Activated T-helper 17 cell treated with anti-CD3 and anti-CD28 coated beads, Interleukin-2, amount 50 U/mL, for 72 hours (primary cell): ENCODE results near the gene MED13L. TPM values are rescaled to one million over a fixed set of nuclear protein-coding genes. Genes with fewer than 3 reads are reported as not detected.

Experiments used
- ATAC-seq: fragments of 150-1000 bp; cut with Tn5 transposase; replicated peaks from 2 replicates; pipeline ENCODE4 v1.10.0; 2021; ENCODE audit warnings: mild to moderate bottlenecking, moderate library complexity
- H3K27ac Mint-ChIP-seq: one replicate; pipeline ENCODE4 v1.8.0; 2022; ENCODE audit warnings: mixed read lengths
- H3K27me3 Mint-ChIP-seq: one replicate; pipeline ENCODE4 v1.8.0; 2022; ENCODE audit warnings: mixed read lengths
- H3K36me3 Mint-ChIP-seq: one replicate; pipeline ENCODE4 v1.8.0; 2022; ENCODE audit warnings: low read depth, mild to moderate bottlenecking, mixed read lengths
- H3K4me1 Mint-ChIP-seq: one replicate; pipeline ENCODE4 v1.8.0; 2022; ENCODE audit warnings: mixed read lengths
- H3K4me3 Mint-ChIP-seq: one replicate; pipeline ENCODE4 v1.8.0; 2022; ENCODE audit warnings: mild to moderate bottlenecking, mixed read lengths
- H3K9me3 Mint-ChIP-seq: one replicate; pipeline ENCODE4 v1.8.0; 2022; ENCODE audit warnings: mixed read lengths
- total RNA-seq, 2 donors: library from RNA; stranded (reverse); gene quantifications; one replicate each; pipeline ENCODE4 v1.2.3, GENCODE V29; 2022

Gene MED13L
- total RNA-seq, 2 donors from 2014 or later = 49.9 to 56.2 TPM

DNA sequence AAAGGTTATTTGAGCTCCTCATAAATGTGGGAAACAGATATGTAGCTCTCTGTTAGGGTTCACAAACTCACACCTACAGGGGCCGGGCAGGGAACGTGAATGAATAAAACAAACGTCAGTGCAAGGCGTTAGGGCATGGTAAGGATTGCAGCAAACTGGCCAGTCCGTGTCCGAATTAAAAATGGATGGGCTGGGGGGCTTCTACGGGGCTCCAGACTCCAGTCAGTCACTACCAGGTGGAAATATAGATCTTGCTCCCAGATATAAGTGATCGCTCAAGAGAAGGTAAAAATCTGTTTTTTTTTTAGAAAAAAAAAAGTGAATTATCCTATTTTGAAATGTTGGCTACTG lies 333.1 kb downstream of the MED13L start:
- Mint-ChIP-seq H3K4me1 (no peaks in the 10 kb centered on the region), H3K9me3 (peaks cover 4% of the 10 kb centered on the region), H3K4me3 (no peak overlapping the region), H3K36me3 (no peaks in the 10 kb centered on the region), H3K27me3 (peaks cover 4% of the 10 kb centered on the region), H3K27ac (no peak overlapping the region)
- no peak for ATAC-seq

DNA sequence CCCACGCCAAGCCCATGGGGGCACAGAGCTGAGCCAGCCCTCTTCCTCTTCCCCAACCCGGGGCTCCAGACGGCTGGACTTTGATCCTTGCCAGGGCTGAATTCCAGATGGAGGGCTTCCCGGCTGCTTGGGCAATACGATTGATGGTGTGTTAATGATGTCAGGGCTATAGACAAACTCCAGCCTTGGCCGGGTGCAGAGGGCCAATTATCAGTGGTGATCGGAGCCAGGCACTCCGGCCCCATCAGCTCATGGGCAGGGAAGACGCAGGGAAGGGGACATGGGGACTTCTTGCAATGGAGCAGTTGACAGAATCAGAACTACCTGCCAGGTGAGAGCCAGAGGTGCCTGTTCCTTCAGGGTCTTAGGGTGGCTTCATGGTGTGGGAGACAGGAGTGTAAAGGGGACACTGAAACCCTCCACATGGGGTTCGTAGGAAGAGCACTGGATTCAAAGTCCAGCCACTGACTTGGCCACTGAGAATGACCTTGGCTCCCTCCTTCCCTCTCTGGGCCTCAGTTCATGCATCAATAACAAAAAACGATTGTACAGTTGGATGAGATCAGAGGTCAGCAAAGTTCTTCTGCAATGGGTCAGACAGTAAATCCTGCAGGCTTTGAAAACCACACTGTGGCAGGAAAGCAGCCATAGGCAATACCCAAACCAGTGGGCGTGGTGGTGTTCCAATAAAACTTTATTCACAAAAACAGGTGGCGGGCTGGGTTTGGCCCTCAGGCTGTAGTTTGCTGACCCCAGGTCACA lies 333.7 kb downstream of the MED13L start:
- no peaks in the 10 kb centered on the region for H3K4me1 Mint-ChIP-seq

DNA sequence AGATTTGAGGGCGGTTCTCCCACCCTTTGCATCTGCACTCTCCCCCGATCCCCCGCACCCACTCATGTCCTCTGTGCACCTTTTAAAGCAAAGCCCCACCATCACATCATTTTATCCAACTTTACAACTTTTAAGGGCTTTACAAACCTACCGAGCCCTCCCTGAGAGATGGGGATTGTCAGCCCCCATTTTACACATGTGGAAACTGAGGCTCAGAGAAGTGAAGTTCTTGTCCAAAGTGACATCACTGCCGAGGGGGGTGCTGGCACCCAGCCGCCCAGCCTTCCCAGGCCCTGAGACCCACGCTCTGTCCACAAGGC lies 334.2 kb downstream of the MED13L start:
- H3K4me1 Mint-ChIP-seq = no peaks in the 10 kb centered on the region
- no peaks in the 10 kb centered on the region for H3K36me3 Mint-ChIP-seq
- no peak overlapping the region for H3K27ac Mint-ChIP-seq
- no peak for ATAC-seq
- H3K27me3 Mint-ChIP-seq = peaks cover 11% of the 10 kb centered on the region
- no peak overlapping the region for H3K4me3 Mint-ChIP-seq
- peaks cover 12% of the 10 kb centered on the region for H3K9me3 Mint-ChIP-seq

More for the DNA sequence above, 333.7 kb downstream of the MED13L start:
- Mint-ChIP-seq H3K27ac (no peak overlapping the region), H3K4me3 (no peak overlapping the region), H3K36me3 (no peaks in the 10 kb centered on the region), H3K9me3 (peaks cover 9% of the 10 kb centered on the region), H3K27me3 (peaks cover 9% of the 10 kb centered on the region)
- ATAC-seq = no peak

DNA sequence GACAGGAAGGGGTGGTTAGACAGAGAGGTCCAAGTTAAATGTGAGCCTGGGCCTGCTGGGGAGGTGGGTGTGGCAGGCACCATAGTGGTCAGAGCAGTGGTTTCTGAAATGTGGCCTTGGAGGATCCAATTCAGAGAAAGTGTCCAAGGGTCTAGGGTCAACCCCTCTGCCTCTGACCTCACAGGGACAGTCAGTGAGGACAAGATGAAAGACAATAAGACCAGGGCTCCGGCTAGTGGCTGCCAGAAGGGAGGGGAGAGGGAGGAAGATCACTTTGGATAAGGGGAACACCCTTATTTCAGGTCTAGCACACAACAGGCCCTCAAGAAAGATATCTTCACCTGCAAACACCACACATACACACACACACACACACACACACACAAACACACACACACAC lies 335.1 kb downstream of the MED13L start:
- ATAC-seq = no peak
- Mint-ChIP-seq H3K9me3 (peaks cover 12% of the 10 kb centered on the region), H3K4me3 (no peak overlapping the region), H3K27me3 (peaks cover 11% of the 10 kb centered on the region), H3K36me3 (no peaks in the 10 kb centered on the region), H3K4me1 (no peaks in the 10 kb centered on the region), H3K27ac (no peak overlapping the region)

DNA sequence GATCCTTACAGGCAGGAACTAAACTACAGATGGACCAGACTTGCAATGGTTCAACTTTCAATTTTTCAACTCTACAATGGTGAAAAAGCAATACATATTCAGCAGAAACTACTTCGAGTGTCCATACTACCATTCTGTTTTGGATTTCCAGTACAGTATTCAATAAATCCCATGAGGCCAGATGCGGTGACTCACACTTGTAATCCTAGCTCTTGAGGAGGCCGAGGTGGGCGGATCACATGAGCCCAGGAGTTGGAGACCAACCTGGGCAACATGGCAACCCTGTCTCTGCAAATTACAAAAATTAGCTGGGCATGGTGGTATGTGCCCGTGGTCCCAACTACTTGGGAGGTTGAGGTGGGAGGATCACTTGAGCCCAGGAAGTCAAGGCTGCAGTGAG lies 336.1 kb downstream of the MED13L start:
- peaks cover 12% of the 10 kb centered on the region for H3K9me3 Mint-ChIP-seq
- no peaks in the 10 kb centered on the region for H3K4me1 Mint-ChIP-seq
- ATAC-seq = no peak
- no peaks in the 10 kb centered on the region for H3K36me3 Mint-ChIP-seq
- H3K27me3 Mint-ChIP-seq = peaks cover 11% of the 10 kb centered on the region
- H3K4me3 Mint-ChIP-seq = no peak overlapping the region
- no peak overlapping the region for H3K27ac Mint-ChIP-seq

GRCh38 chr12:115938794-115939377 lies 338.6 kb downstream of the MED13L start:
- ATAC-seq = no peak
- no peak overlapping the region for H3K4me3 Mint-ChIP-seq
- H3K27ac Mint-ChIP-seq = no peak overlapping the region
- no peaks in the 10 kb centered on the region for H3K4me1 Mint-ChIP-seq
- peaks cover 11% of the 10 kb centered on the region for H3K27me3 Mint-ChIP-seq
- H3K9me3 Mint-ChIP-seq = peaks cover 12% of the 10 kb centered on the region
- H3K36me3 Mint-ChIP-seq = no peaks in the 10 kb centered on the region

GRCh38 chr12:115936997-115937916 lies 340.2 kb downstream of the MED13L start:
- ATAC-seq = no peak
- Mint-ChIP-seq H3K9me3 (peaks cover 12% of the 10 kb centered on the region), H3K27me3 (peaks cover 11% of the 10 kb centered on the region), H3K27ac (no peak overlapping the region), H3K36me3 (no peaks in the 10 kb centered on the region), H3K4me3 (no peak overlapping the region), H3K4me1 (no peaks in the 10 kb centered on the region)

DNA sequence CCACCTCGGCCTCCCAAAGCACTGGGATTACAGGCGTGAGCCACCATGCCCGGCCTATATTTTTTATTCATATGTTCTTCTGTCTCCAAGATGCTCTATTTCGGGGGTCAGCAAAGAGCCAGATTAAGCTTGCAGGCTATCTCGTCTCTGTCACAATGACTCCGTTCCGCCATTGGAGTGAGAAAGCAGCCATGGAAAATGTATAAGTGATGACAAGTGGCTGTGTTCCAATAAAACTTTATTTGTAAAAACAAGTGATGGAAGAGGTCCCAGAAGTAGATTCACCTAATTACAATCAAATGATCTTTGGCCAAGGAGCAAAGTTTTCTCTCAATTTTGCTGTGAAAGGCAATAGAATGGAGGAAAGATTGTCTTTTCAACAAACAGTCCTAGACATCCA lies 342.6 kb downstream of the MED13L start:
- Mint-ChIP-seq H3K4me3 (no peak overlapping the region), H3K9me3 (peaks cover 9% of the 10 kb centered on the region), H3K27me3 (peaks cover 11% of the 10 kb centered on the region), H3K27ac (no peak overlapping the region), H3K36me3 (no peaks in the 10 kb centered on the region), H3K4me1 (no peaks in the 10 kb centered on the region)
- no peak for ATAC-seq

DNA sequence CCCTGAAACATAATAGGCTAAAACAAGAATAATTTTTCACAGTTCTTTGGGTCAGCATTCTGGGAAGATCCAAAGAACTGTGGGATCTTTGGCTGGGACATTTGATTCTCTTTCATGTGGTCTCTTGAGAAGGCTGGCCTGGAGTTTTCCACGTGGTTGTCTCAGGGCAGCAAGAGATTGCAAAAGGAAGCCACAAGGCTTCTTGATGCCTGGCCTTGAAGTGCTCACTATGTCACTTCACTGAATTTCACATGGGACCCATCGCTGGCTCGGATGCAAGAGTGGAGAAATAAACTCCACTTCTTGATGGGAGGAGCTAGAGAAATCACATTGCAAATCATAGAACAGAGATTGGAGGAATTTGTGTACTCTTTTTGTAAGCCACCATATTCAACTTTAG lies 343.4 kb downstream of the MED13L start:
- no peak for ATAC-seq
- no peak overlapping the region for H3K27ac Mint-ChIP-seq
- H3K4me1 Mint-ChIP-seq = no peaks in the 10 kb centered on the region
- H3K9me3 Mint-ChIP-seq = peaks cover 6% of the 10 kb centered on the region
- H3K27me3 Mint-ChIP-seq = peaks cover 8% of the 10 kb centered on the region
- no peaks in the 10 kb centered on the region for H3K36me3 Mint-ChIP-seq
- H3K4me3 Mint-ChIP-seq = no peak overlapping the region

DNA sequence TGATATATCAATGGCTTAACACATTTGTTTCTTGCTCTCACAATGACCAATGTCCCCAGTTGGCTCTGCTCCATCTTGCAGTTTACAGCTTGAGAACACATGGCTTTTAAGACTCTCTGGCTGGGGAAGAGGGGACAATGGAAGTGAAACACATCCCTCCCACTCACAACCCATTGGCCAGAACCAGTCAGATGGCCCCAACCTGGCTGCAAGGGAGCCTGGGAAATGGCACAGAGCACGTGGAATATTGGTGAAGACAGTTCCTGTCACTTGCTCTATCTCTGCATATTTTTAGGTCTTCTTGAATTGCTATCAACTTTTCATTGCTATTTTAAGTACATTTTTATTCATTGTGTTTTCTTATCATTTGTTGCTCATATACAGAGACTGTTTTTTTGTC lies 345.4 kb downstream of the MED13L start:
- no peak for ATAC-seq
- no peaks in the 10 kb centered on the region for H3K36me3 Mint-ChIP-seq

DNA sequence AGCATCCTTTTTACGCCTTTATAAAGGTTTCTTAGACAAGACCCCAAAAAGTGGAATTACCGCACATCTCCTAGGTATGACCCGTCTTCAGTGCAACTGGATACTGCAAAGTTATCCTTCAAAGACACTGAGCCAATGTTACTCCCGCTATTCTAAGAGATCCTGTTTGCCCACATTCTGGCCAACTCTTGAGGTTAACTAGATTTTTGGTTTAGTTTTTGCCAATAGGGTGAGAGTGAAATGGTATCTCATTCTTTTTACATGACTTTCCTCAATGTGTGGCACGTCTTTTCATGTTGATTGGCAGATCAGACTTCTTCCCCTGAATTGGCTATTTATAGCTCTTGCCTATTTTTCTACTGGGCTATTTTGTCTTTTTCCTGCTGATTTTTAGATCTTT lies 347.2 kb downstream of the MED13L start:
- Mint-ChIP-seq H3K27me3 (peaks cover 4% of the 10 kb centered on the region), H3K4me1 (no peaks in the 10 kb centered on the region), H3K36me3 (no peaks in the 10 kb centered on the region), H3K9me3 (no peaks in the 10 kb centered on the region), H3K27ac (no peak overlapping the region), H3K4me3 (no peak overlapping the region)
- ATAC-seq = no peak

More for the DNA sequence above, 345.4 kb downstream of the MED13L start:
- H3K27ac Mint-ChIP-seq = no peak overlapping the region
- no peaks in the 10 kb centered on the region for H3K9me3 Mint-ChIP-seq
- peaks cover 4% of the 10 kb centered on the region for H3K27me3 Mint-ChIP-seq
- no peaks in the 10 kb centered on the region for H3K4me1 Mint-ChIP-seq
- H3K4me3 Mint-ChIP-seq = no peak overlapping the region

GRCh38 chr12:115926037-115926670 lies 351.3 kb downstream of the MED13L start:
- Mint-ChIP-seq H3K36me3 (no peaks in the 10 kb centered on the region), H3K27ac (no peak overlapping the region), H3K4me3 (no peak overlapping the region), H3K27me3 (peaks cover 31% of the 10 kb centered on the region), H3K9me3 (peaks cover 7% of the 10 kb centered on the region), H3K4me1 (no peaks in the 10 kb centered on the region)
- no peak for ATAC-seq

GRCh38 chr12:115923851-115924250 lies 353.6 kb downstream of the MED13L start:
- ATAC-seq = no peak
- Mint-ChIP-seq H3K27ac (no peak overlapping the region), H3K4me1 (no peaks in the 10 kb centered on the region), H3K9me3 (peaks cover 7% of the 10 kb centered on the region), H3K27me3 (peaks cover 42% of the 10 kb centered on the region), H3K4me3 (no peak overlapping the region), H3K36me3 (no peaks in the 10 kb centered on the region)

- no peak for ATAC-seq
- Mint-ChIP-seq H3K27me3 (peaks cover 46% of the 10 kb centered on the region), H3K4me3 (no peak overlapping the region), H3K4me1 (no peaks in the 10 kb centered on the region), H3K36me3 (no peaks in the 10 kb centered on the region), H3K9me3 (peaks cover 7% of the 10 kb centered on the region), H3K27ac (no peak overlapping the region)
These were observed 354.4 kb downstream of the MED13L start for GRCh38 chr12:115922952-115923564.
